ENCODE measurements around the gene TTC34. TPM values are rescaled to one million over a fixed set of nuclear protein-coding genes. Genes with fewer than 3 reads are reported as not detected.

The TTC34 gene
- total and polyA plus RNA-seq, 9 donors: 0.12 to 3.2 (median 2.2) TPM

- Histone ChIP-seq H3K4me3 (no peak overlapping the region), H3K4me1 (ENCODE audit: insufficient read depth) (no peaks in the 10 kb centered on the region), H3K9me3 (peaks cover 0 to 13% of the 10 kb centered on the region in 2 donors), H3K27ac (no peak overlapping the region), H3K27me3 (no peaks in the 10 kb centered on the region), H3K36me3 (no peaks in the 10 kb centered on the region)
- TF ChIP-seq CTCF (IDR thresholded peaks at IDR 0.05) (no peak), POLR2A (IDR thresholded peaks at IDR 0.05) (no peak), EP300 (IDR thresholded peaks at IDR 0.05) (no peak)
- 3 to 7% (median 6%) methylated on average over 64 to 79 of the region's 79 CpGs for whole genome bisulfite sequencing, 3 donors
- intact Hi-C loops (cut with DNase I): no loop called here
- DNase-seq: no peak
Measured at GRCh38 chr1:2789164-2789985, 12.1 kb downstream of the TTC34 start.

GRCh38 chr1:2788506-2789163, 12.9 kb downstream of the TTC34 start:
- H3K27me3 ChIP-seq: no peaks in the 10 kb centered on the region
- no peaks in the 10 kb centered on the region for H3K36me3 ChIP-seq
- no peak overlapping the region for H3K27ac ChIP-seq
- H3K9me3 ChIP-seq: peaks cover 0 to 13% of the 10 kb centered on the region in 2 donors
- no peak for DNase-seq
- TF ChIP-seq CTCF (IDR thresholded peaks at IDR 0.05) (no peak), EP300 (IDR thresholded peaks at IDR 0.05) (no peak), POLR2A (IDR thresholded peaks at IDR 0.05) (no peak)
- no peak overlapping the region for H3K4me3 ChIP-seq
- H3K4me1 ChIP-seq (ENCODE audit: insufficient read depth): no peaks in the 10 kb centered on the region
- WGBS, 3 donors: 55 to 69% (median 61%) methylated on average over 19 of the region's 19 CpGs
- intact Hi-C loops (cut with DNase I): no loop called here

- intact Hi-C loops (cut with DNase I): no loop called here
- no peaks in the 10 kb centered on the region for H3K27me3 ChIP-seq
Measured at GRCh38 chr1:2787163-2787911, 14.2 kb downstream of the TTC34 start.

More at GRCh38 chr1:2787163-2787911, 14.2 kb downstream of the TTC34 start:
- no peak for TF ChIP-seq POLR2A (IDR thresholded peaks at IDR 0.05)
- no peak for TF ChIP-seq EP300 (IDR thresholded peaks at IDR 0.05)
- no peak for TF ChIP-seq CTCF (IDR thresholded peaks at IDR 0.05)
- peak in 1 of 5 donors; percentile 3 for DNase-seq
- H3K4me3 ChIP-seq: no peak overlapping the region
- H3K9me3 ChIP-seq: peaks cover 0 to 8% of the 10 kb centered on the region in 2 donors
- no peak overlapping the region for H3K27ac ChIP-seq
- 70 to 75% (median 73%) methylated on average over 26 of the region's 26 CpGs for whole genome bisulfite sequencing, 3 donors
- H3K4me1 ChIP-seq (ENCODE audit: insufficient read depth): no peaks in the 10 kb centered on the region
- H3K36me3 ChIP-seq: no peaks in the 10 kb centered on the region

Measured in ovary (tissue), 9 donors.